ENCODE data around the gene DNAJB11. TPM values are rescaled to one million over a fixed set of nuclear protein-coding genes. Genes with fewer than 3 reads are reported as not detected.
A peak's percentile ranks its signal among the peaks of the same experiment; 100 is the strongest.

Gene DNAJB11
- total RNA-seq, 1 experiment from 2014 or later, result 83.8 TPM

DNA sequence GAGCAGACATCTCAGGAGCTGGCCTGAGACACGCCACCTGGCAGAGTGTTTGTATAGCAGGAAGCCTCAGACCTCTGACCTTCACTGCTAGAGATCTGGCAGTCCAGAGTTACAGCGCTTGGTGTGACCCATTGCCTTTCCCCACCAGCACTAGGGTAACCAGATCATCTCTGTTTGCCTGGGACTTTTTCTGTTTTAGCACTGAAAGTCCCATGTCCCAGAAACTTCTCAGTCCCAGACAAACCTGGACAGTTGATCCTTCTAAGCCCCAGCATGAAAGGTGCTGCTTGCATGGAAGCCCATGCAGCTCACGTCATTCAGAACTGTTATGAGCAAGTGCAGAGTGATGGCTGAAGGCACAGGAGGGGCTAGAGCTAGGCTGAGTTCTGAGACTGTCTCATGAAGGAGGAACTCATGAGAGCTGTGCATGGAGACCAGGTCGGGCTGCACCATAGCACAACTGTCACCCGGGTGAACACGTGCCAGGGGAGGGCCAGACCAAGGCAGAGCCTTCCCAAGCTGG is 24.1 kb downstream of the DNAJB11 start:
- DNase-seq (ENCODE audit: low read depth), result no peak

DNA sequence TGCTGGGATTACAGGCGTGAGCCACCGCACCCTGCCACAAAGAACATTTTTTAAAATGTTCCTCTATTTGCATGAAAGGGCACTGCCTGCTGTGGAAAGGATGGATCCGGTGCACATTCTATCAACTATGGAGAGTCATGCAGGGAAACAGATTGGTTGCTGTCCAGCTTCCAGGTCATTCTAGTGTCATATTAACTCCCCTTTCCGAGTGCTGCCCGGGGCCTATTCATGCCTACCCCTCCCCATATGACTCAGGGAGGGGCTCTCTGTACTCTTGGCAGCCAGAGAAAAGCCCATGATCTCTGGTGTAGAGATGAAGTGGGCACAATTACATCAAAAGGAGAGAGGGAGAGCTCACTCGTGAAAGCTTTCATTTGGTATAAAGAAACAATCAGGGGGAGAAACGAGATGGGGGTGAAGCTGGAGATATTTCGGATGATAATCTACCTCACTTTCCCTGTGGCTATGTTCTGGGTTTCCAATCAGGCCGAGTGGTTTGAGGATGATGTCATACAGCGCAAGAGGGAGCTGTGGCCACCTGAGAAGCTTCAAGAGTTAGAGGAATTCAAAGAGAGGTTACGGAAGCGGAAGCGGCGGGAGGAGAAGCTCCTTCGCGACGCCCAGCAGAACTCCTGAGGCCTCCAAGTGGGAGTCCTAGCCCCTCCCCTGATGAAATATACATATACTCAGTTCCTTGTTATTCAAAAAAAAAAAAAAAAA is 26.2 kb downstream of the DNAJB11 start:
- DNase-seq (ENCODE audit: low read depth), result no peak

DNA sequence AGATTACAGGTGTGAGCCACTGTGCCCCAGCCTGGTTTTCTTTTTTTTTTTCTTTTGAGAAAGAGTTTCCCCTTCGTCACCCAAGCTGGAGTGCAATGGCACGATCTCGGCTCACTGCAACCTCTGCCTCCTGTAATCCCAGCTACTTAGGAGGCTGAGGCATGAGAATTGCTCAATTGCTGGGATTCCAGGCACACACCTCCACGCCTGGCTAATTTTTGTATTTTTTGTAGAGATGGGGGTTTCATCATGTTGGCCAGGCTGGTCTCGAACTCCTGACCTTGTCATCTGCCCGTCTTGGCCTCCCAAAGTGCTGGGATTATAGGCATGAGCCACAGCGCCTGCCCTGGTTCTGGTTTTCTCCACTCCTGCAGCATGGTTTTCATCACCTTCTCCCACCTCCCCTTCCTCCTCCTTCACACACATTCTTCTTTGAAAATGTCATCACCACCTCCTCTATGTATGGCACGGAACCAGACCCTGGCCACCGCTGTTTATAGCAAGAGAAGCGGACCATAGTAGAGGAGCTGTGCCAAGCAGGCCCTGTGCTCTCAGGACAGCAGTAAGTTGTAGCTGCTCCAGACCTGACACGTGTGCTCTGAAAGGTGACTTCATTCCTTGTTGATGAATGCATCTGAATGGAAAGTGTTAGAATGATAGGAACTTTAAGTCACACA is 27.7 kb downstream of the DNAJB11 start:
- no peak for DNase-seq (ENCODE audit: low read depth)

DNA sequence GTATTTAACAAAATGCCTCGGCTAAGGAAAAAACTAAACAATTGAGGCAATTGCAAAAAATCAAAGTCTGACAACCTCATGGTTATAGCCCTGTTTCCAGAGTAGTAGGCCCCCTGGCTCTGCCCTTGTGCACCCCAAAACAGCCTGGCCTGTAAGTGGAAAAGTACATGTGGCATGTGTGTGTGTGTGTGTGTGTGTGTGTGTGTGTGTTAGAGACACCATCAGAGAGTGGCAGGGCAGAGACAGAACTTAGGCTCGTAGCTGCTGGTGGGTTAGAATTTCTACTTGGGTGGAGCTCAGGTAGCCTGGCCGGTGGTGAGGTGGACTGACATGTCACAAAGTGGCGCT is 28.2 kb downstream of the DNAJB11 start:
- no peak for DNase-seq (ENCODE audit: low read depth)

DNA sequence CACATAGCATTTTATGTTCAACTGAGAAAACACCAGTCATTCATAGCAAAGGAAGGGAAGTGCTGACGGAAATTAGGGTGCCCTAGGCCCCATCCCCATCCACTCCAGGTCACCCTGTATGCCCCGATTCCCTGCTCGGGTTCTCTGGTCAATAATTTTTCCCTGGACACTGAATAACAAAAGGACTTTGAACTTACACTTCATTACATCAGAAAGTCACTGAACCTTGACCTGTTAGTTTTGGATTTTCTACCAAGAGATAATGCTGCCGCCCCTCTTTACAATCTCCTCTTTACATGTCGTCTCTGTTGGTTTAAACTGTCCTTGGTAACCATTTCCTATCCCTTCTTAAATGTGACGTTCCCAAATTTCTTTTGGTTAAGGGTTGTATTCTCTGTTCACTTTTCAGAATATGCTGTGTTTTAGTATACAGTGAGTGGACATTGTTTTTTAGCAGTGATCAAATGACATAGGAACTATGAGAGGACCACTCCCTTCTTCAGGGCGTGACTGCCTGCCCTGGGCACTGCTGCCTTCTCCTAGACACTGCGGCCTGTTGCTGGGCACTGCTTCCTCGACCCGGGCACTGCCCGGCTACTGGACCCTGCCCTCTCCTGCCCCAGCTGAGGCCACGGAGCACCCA is 28.7 kb downstream of the DNAJB11 start:
- no peak for DNase-seq (ENCODE audit: low read depth)

DNA sequence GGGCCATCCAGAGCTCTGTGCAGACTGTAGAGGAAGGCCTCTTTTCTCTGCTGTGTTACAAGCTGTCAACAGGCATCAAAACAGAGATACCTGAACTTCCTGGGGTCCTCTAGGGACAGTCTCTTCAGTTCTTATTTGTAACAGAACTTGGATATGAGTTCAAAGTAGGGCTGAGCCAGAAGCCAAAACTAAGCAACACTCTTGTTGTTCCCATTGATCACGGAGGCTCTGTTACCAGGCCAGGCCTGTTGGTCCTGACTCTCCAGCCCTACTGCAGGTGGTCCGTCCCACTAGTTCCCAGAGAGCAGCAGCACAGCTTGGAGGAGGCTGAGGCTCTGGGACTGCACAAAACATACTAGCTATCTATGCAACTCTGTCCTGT is 29.3 kb downstream of the DNAJB11 start:
- DNase-seq (ENCODE audit: low read depth), result no peak

DNA sequence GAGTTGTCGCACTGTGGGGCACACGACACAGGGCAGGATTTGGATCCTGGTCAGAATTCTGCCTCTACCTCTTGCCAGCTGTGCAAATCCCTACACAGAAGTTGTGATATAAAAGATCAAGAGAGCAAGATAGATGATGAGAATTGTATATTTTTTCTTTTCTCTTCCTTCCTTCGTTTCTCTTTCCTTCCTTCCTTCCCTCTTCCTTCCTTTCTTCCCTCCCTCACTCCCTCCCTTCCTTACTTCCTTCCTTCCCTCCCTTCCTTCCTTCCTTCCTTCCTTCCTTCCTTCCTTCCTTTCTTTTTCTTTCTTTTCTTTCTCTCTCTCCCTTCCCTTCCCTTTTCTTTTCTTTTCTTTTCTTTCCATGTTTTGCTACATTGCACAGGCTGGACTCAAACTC is 30.4 kb downstream of the DNAJB11 start:
- no peak for DNase-seq (ENCODE audit: low read depth)

DNA sequence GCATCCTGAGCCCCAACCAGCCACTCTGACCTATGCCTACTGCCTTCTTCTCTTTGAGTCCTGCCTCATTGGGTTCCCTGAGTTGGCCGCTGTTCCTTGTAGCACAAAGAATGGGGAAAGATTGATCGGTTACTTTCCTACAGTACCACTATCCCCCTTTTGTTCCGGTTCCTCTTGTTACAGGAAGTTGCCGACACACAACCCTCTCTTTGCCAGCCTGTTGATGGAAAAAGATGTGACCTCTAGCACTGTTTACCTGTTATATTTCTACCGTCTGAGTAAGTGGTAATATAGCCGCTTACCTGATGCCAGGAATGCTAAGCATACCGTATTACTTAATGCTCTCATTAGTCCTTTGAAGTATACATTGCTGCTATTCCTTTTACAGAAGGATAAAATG is 32.6 kb downstream of the DNAJB11 start:
- DNase-seq (ENCODE audit: low read depth), result no peak

DNA sequence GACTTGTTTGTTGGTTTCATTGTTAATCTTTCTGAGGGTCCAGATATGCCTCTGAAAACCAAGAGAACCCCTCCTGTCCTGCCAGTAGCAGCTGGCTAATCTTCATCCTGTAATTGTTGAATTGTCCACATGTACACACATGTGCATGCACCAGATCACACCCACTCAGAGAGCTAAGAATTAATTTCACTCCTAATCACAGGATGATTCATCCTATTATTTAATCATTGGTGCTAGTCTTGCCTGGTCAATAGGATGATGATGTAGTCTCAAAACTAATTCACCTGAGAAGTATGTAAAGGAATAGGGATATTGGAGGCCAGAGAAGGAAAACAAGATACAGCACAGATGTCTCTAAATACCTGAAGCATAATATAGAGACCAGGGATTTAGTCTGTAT is 34.6 kb downstream of the DNAJB11 start:
- no peak for DNase-seq (ENCODE audit: low read depth)

DNA sequence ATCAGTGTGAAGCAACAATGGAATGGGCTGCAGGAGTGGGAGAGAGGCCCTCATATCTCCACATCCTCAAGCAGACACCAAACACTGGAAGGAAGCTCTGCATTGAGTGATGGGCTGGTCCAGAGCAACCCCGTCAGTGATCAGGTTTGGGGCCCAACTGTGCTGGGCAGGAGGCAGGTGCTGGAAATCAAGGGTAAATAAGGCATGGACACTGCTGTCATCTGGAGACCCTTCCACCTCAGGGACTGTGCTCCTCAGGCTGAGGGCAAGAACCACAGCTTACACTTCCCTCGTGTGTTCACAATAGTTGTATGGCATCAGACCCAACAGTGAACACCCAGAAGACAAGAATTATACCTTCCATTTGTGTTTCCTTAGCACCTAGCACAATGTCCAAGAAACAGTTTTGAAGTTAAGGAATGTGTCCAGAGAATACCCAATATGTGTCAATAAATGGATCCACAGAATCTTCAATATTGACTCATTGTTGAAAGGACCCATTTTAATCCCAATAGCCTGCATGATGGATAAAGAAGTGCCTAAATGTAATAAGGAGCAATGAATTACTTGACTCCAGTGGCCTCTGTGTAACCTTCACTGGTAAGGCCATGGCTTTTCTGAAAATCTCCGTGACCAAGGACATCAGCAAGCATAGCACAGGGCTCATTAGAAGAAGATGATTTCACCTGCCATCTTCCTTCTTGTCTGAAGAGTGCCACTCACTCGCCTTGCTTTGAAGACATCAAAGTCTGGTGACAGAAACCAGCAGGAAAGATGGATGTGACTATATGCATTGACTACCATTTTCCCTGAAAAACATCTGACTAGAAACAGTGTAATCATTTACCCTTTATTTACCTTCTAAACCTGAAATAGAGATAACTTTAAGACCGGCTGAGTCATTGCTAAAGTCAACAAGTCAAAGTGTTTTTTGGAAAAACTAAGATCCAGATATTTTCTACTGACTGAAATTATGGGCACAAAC is 35.3 kb downstream of the DNAJB11 start:
- DNase-seq (ENCODE audit: low read depth), result no peak

DNA sequence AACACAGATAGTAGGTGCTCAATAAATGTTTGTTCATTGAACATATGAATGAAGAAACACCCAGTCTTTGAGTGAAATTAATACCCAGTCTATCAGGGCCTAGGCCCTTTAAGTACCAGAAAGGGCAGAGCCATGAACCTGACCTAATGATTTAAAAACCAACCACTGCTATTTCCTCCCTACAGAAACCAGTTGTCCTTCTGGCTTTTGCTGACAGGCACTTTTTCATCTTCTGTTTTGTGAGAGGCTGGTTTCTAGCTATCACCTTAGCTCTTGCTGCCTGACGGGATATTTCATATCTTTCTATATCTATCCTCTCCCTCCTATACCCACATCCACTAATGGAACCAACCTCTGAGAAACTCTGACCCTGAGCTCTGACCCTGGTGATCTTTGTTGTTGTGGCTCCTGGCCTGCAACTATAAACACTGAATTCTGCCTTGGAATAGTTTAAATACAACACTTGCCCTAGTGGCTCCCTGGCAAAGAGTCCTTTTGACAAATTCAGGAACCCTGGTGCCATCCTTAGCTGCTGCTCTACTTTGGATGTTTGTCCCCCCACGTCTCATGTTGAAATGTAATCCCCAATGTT is 38.2 kb downstream of the DNAJB11 start:
- no peak for DNase-seq (ENCODE audit: low read depth)

DNA sequence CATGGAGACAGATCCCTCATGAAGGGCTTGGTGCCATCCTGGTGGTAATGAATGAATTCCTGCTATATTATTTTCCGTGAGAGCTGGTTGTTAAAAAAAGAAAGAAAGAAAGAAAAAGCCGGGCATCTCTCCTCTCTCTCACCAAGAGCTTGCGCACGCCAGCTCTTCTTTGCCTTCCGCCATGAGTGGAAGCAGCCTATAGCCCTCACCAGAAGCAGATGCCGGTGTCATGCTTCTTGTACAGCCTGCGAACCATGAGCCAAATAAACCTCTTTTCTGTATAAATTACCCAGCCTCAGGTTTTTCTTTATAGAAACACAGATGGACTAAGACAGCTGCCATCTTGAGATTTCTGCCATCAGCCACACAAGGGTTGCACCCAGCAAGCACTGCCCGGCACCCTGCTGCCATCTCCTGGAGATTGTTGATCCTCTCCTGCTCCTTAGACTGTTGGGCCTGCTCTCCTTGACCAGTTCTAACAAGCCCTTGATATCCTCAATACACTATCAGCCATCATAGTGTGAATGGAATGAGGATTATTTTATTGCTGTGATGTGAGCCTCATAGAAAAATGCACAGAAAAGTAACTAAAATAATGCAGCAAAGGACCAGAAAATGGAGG is 38.8 kb downstream of the DNAJB11 start:
- peak; percentile 27 for DNase-seq (ENCODE audit: low read depth)

DNA sequence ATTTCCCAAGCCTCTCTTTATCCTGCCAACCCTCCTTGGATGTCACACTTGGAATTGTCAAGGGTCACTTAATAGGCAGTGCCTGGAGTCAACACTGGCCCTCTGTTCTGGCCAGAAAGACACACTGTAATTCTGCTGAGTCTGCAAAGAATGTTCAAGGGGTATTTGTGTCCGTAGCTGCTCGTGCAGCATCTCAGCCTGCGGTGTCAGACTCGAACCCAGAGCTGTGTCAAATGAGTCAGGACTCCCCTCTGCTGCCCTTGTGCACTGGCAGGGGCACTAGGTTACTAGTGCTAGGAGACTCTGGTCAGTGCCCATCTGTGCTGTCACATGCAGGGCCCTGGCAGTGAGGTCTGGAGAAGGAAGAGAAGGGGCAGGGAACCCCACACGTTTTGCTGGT is 41.5 kb downstream of the DNAJB11 start:
- no peak for DNase-seq (ENCODE audit: low read depth)

DNA sequence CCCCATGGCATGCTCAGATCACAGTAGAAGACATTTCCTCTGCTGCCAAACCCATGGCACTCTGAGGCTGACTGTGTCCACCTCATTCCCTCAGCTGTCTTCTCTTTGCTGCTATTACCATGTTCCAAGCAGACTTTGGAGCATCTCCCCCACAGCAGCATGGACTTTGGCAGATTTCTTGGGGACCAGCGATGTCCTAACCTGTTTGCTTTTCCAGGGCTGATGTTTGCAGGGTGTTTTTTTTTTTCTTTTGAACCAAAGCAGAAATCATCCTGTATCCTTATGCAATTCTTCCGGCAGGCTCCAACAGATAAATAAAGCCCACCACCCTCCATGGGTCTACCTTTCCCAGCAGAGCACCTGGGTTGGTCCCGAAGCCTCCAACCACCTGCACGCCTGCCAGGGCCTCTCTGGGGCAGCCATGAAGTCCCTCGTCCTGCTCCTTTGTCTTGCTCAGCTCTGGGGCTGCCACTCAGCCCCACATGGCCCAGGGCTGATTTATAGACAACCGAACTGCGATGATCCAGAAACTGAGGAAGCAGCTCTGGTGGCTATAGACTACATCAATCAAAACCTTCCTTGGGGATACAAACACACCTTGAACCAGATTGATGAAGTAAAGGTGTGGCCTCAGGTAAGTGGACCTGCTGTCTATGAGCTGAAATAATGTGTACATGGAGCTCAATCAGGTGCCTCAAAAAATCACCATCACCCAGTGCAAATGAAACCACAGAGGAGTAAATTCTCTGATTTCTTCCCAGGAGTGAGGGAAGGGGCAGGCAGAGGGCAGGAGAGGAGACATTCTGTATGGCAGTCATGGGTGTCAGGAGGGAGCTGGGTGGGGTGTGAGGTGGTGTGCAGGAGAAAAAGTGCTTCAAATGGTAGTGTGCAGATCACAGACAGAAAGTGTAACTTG is 42.5 kb downstream of the DNAJB11 start, which contains the start of gene AHSG:
AHSG (plus strand) TSS at position 340 of the 916 bp plus-strand sequence; CDS start at position 422, 82 bp downstream.
- no peak for DNase-seq (ENCODE audit: low read depth)

DNA sequence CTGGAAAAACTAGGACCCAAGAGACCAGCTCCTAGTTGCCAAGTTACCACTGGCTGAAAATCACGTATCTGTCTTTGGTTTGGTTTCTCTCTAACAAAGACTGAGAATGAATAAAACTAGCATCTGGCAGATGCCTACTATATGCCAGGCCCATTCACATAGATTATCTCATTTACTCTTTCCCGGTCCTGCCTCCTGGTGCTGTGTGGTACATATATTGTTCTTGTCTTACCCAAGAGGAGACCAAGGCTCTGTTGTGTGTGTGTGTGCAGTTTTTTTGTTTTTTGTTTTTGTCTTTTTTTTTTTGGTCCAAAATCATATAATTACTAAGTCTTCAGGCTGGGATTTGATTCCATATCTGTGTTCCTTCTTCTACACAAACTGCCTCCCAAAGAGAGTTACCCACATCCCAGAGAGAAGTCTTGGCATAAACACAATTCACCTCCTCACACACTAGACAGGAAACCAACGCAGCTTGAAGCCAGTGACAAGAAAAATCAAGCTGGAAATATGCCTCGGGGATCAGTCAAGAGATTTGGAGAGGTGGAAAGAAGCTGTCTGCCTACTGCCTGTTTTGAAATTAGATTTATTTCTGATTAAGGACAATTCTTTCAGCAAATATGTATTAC is 43.2 kb downstream of the DNAJB11 start:
- DNase-seq (ENCODE audit: low read depth), result no peak

DNA sequence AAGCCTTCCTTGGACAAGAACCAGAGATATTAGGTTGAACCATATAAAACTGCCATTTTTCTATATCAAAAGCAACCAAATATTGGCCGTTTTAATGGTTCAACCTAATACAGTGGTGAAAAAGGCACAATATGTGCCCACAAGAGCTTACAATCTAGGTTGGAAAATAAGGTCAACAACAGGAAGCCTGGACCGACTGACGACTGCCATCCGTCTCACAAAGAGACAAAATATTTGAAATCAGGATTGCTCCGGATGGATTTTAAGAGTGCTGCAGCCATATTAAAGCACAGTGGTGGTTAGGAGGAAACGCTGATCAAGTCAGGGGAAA is 43.7 kb downstream of the DNAJB11 start:
- no peak for DNase-seq (ENCODE audit: low read depth)

DNA sequence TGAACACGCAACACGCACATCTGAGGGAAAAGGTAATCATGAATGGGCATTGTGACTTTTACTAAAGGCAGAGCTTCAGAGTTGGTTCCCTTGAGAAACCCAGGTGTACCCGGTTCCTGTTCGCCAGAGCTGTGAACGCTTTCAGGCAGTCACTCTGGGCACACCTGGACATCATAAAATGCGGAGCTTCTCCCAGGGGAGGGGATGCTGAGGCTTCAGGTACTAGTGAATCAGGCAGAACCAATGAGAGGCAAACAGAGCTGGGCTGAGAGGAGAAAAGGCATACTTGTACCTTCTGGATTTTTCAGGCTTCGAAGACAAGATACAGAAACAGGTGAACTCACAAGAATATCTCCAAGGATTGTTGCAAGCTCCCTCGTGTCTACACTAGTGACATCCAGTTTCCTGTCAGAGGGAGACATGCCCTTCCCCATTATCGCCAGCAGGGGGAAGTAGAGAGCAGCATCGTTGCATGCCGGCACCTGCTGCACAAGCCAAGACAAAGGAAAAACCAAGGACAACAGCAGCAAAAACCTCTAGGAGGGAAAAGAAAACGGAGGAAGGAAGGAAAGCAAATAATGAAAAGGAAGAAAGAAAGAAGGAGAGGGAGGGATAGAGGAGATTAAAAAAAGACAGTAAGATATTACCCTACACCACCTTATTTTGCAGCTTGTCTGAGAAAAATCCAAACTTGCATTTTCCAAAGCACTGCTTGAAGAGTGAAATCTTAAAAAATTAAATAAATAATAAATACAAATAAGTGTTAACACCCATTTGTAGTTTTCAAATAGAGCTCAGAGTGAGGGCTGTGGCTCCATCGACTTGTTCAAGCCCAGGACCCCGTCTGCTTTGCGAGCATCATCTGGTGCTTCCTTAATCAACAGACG is 44.3 kb downstream of the DNAJB11 start:
- DNase-seq (ENCODE audit: low read depth), result peak; percentile 53

DNA sequence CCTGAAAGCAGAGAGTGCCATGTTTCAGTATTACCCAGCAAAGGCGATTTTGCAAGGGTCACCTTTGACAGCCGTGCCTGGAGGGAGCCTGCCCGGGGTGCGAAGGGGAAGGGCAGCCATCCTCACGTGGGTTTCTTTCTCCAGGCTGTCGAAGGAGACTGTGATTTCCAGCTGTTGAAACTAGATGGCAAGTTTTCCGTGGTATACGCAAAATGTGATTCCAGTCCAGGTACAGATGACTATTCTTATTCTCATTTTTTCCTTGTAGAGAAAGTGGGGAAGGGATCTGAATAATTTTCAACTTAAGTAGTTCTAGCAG is 45.7 kb downstream of the DNAJB11 start:
- DNase-seq (ENCODE audit: low read depth), result no peak

Measured in LHCN-M2 (cell line).